Measurements from ENCODE around the gene FAT1. TPM values are rescaled to one million over a fixed set of nuclear protein-coding genes. Genes with fewer than 3 reads are reported as not detected.

Gene FAT1
- total RNA-seq, 2 experiments from 2014 or later = not detected

- ChIA-PET CTCF (no interaction called here), POLR2A (no interaction called here)
- Mint-ChIP-seq H3K27me3 (peaks cover 54% of the 10 kb centered on the region), H3K4me1 (ENCODE audit: low read depth) (peaks cover 22% of the 10 kb centered on the region), H3K9me3 (no peaks in the 10 kb centered on the region), H3K4me3 (peak overlapping the region; percentile 32), H3K27ac (no peak overlapping the region), H3K36me3 (peaks cover 2% of the 10 kb centered on the region)
- DNase-seq = no peak
- intact Hi-C loops (cut with micrococcal nuclease) = no loop called here
These were observed 2.9 kb upstream of the FAT1 start for GRCh38 chr4:186726426-186727168.

- Mint-ChIP-seq H3K27ac (no peak overlapping the region), H3K4me1 (ENCODE audit: low read depth) (peaks cover 22% of the 10 kb centered on the region), H3K27me3 (peaks cover 59% of the 10 kb centered on the region), H3K36me3 (peaks cover 2% of the 10 kb centered on the region), H3K4me3 (peak overlapping the region; percentile 32), H3K9me3 (no peaks in the 10 kb centered on the region)
- ChIA-PET POLR2A (no interaction called here), CTCF (no interaction called here)
- intact Hi-C loops (cut with micrococcal nuclease) = no loop called here
- peak; percentile 28 for DNase-seq
These were observed 2.1 kb upstream of the FAT1 start for GRCh38 chr4:186725469-186726425.

GRCh38 chr4:186724864-186725468, 1.3 kb upstream of the FAT1 start:
- ChIA-PET CTCF (no interaction called here), POLR2A (no interaction called here)
- Mint-ChIP-seq H3K4me1 (ENCODE audit: low read depth) (peaks cover 22% of the 10 kb centered on the region), H3K9me3 (no peaks in the 10 kb centered on the region), H3K4me3 (no peak overlapping the region), H3K27me3 (peaks cover 59% of the 10 kb centered on the region), H3K27ac (no peak overlapping the region), H3K36me3 (peaks cover 2% of the 10 kb centered on the region)
- intact Hi-C loops (cut with micrococcal nuclease) = no loop called here
- no peak for DNase-seq

- H3K36me3 Mint-ChIP-seq = peaks cover 2% of the 10 kb centered on the region
- peaks cover 59% of the 10 kb centered on the region for H3K27me3 Mint-ChIP-seq
- DNase-seq = no peak
- no peaks in the 10 kb centered on the region for H3K9me3 Mint-ChIP-seq
- POLR2A ChIA-PET = interaction anchor here (0.6 kb wide), 1 partner anchor 473 kb away, joined by 3 read pairs; no protein-coding TSS in a partner anchor
- H3K4me1 Mint-ChIP-seq (ENCODE audit: low read depth) = peaks cover 22% of the 10 kb centered on the region
- CTCF ChIA-PET = interaction anchor here (1.2 kb wide), 1 partner anchor 28 kb away, joined by 3 read pairs; no protein-coding TSS in a partner anchor
- no peak overlapping the region for H3K27ac Mint-ChIP-seq
- no peak overlapping the region for H3K4me3 Mint-ChIP-seq
- intact Hi-C loops (cut with micrococcal nuclease) = no loop called here
These were observed 605 bp upstream of the FAT1 start for GRCh38 chr4:186724058-186724863.

- Mint-ChIP-seq H3K4me1 (ENCODE audit: low read depth) (peaks cover 22% of the 10 kb centered on the region), H3K27me3 (peaks cover 46% of the 10 kb centered on the region), H3K27ac (no peak overlapping the region), H3K9me3 (peaks cover 4% of the 10 kb centered on the region), H3K36me3 (peaks cover 2% of the 10 kb centered on the region), H3K4me3 (peak overlapping the region; percentile 39)
- DNase-seq = no peak
- ChIA-PET POLR2A (no interaction called here), CTCF (interaction anchor here (1.2 kb wide), 1 partner anchor 29 kb away, joined by 3 read pairs; no protein-coding TSS in a partner anchor)
- intact Hi-C loops (cut with micrococcal nuclease) = no loop called here
These were observed 812 bp downstream of the FAT1 start for GRCh38 chr4:186722796-186723291.

GRCh38 chr4:186719925-186720694, 3.5 kb downstream of the FAT1 start:
- Mint-ChIP-seq H3K27ac (no peak overlapping the region), H3K27me3 (peaks cover 24% of the 10 kb centered on the region), H3K4me1 (ENCODE audit: low read depth) (peaks cover 11% of the 10 kb centered on the region), H3K9me3 (peaks cover 12% of the 10 kb centered on the region), H3K4me3 (no peak overlapping the region), H3K36me3 (peaks cover 2% of the 10 kb centered on the region)
- ChIA-PET CTCF (interaction anchor here (1.1 kb wide), 1 partner anchor 8 kb away, joined by 3 read pairs; no protein-coding TSS in a partner anchor), POLR2A (no interaction called here)
- intact Hi-C loops (cut with micrococcal nuclease) = no loop called here
- no peak for DNase-seq

- Mint-ChIP-seq H3K36me3 (no peaks in the 10 kb centered on the region), H3K4me3 (no peak overlapping the region), H3K27me3 (peaks cover 12% of the 10 kb centered on the region), H3K27ac (no peak overlapping the region), H3K9me3 (peaks cover 15% of the 10 kb centered on the region), H3K4me1 (ENCODE audit: low read depth) (peaks cover under 1% of the 10 kb centered on the region)
- DNase-seq = no peak
- ChIA-PET CTCF (no interaction called here), POLR2A (no interaction called here)
- intact Hi-C loops (cut with micrococcal nuclease) = no loop called here
These were observed 6.1 kb downstream of the FAT1 start for GRCh38 chr4:186717556-186717955.

GRCh38 chr4:186715077-186715476, 8.6 kb downstream of the FAT1 start:
- Mint-ChIP-seq H3K36me3 (no peaks in the 10 kb centered on the region), H3K4me1 (ENCODE audit: low read depth) (no peaks in the 10 kb centered on the region), H3K4me3 (no peak overlapping the region), H3K27ac (no peak overlapping the region), H3K27me3 (no peaks in the 10 kb centered on the region), H3K9me3 (peaks cover 15% of the 10 kb centered on the region)
- intact Hi-C loops (cut with micrococcal nuclease) = no loop called here
- CTCF ChIA-PET = no interaction called here
- no peak for DNase-seq
- POLR2A ChIA-PET = no interaction called here

- CTCF ChIA-PET = no interaction called here
- POLR2A ChIA-PET = no interaction called here
- Mint-ChIP-seq H3K36me3 (no peaks in the 10 kb centered on the region), H3K4me3 (no peak overlapping the region), H3K27me3 (no peaks in the 10 kb centered on the region), H3K4me1 (ENCODE audit: low read depth) (no peaks in the 10 kb centered on the region), H3K27ac (no peak overlapping the region), H3K9me3 (peaks cover 15% of the 10 kb centered on the region)
- intact Hi-C loops (cut with micrococcal nuclease) = no loop called here
- DNase-seq = no peak
These were observed 9.5 kb downstream of the FAT1 start for GRCh38 chr4:186714006-186714675.

- Mint-ChIP-seq H3K36me3 (no peaks in the 10 kb centered on the region), H3K4me1 (ENCODE audit: low read depth) (no peaks in the 10 kb centered on the region), H3K27me3 (no peaks in the 10 kb centered on the region), H3K4me3 (no peak overlapping the region), H3K27ac (no peak overlapping the region), H3K9me3 (peaks cover 9% of the 10 kb centered on the region)
- intact Hi-C loops (cut with micrococcal nuclease) = no loop called here
- DNase-seq = no peak
- ChIA-PET CTCF (no interaction called here), POLR2A (no interaction called here)
These were observed 11.0 kb downstream of the FAT1 start for GRCh38 chr4:186712690-186713089.
